ENCODE results near the gene PUS3. TPM values are rescaled to one million over a fixed set of nuclear protein-coding genes. Genes with fewer than 3 reads are reported as not detected.
A peak's percentile ranks its signal among the peaks of the same experiment; 100 is the strongest.

Gene PUS3
- total RNA-seq, 1 experiment from 2014 or later = 18.6 TPM

DNA sequence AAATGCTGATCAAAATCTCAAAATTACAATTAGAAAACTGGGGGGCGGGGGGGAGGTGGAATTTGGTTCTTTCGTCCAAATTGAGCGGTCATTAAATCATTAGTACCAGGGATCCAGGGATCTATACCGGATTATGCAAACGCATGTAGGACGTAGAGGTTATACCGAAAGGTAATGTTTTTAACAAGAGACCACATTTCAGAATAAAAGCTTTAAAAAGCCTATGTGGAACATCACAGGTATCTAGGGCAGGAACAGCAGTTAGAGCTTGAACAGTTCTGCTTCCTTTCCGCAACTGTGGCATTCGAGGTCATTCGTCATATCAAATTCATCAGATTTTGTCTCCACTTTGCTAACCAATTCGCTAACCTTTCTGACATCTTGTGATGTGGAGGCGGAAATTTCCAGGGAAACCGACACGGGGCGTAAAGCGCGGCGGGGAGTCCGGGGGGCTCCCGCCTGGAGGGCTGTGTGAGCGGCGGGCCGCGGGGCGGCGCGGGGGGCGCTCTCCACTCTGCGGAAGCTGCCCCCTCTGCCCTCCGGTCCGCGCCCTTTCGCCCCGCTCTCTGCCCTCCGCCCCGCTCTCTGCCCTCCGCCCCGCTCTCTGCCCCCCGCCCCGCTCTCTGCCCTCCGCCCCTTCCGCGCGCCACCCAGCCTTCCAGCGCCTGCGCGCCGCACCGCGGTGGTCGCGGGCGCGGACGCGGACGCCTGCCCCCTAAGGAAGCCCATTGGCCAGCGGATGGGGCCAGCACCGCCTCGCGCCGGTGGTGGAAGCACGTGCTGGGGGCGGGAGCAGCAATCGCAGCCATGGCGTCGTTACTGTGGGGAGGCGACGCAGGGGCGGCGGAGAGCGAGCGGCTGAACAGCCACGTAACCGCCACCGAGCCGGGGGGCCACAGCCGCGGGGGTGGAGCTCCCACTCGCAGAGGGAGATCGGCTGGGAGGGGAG, 979 bp upstream of the PUS3 start, which contains the start of gene DDX25:
Gene DDX25 (plus strand): TSS at position 798 of the 949 bp plus-strand sequence. CDS start 10 bp downstream, at position 808.
- CTCF ChIA-PET = interaction anchor here (0.9 to 2.4 kb wide), 5 partner anchors 10 to 558 kb away, joined by 3 to 24 read pairs (median 9); partner anchors contain the start of genes CHEK1 and HYLS1
- no peaks in the 10 kb centered on the region for H3K9me3 Mint-ChIP-seq
- peaks cover 24% of the 10 kb centered on the region for H3K36me3 Mint-ChIP-seq
- ATAC-seq (peak; percentile 88), DNase-seq (ENCODE audit: low spot score) (peak; percentile 78)
- POLR2A ChIA-PET = interaction anchor here (1.1 kb wide), 1 partner anchor 16 kb away, joined by 16 read pairs; the partner anchor contains the start of gene HYLS1
- H3K4me3 Mint-ChIP-seq = peak within 1 kb of the TSS; percentile 96
- H3K27ac Mint-ChIP-seq = peak within 1 kb of the TSS; percentile 93
- H3K4me1 Mint-ChIP-seq = peaks cover 10% of the 10 kb centered on the region
- peaks cover 29% of the 10 kb centered on the region for H3K27me3 Mint-ChIP-seq (ENCODE audit: low read depth)
- TF ChIP-seq, protein P1, sequence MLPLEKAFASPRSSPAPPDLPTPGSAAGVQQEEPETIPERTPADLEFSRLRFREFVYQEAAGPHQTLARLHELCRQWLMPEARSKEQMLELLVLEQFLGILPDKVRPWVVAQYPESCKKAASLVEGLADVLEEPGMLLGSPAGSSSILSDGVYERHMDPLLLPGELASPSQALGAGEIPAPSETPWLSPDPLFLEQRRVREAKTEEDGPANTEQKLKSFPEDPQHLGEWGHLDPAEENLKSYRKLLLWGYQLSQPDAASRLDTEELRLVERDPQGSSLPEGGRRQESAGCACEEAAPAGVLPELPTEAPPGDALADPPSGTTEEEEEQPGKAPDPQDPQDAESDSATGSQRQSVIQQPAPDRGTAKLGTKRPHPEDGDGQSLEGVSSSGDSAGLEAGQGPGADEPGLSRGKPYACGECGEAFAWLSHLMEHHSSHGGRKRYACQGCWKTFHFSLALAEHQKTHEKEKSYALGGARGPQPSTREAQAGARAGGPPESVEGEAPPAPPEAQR (CRISPR knock-in tag; IDR thresholded peaks at IDR 0.05) = no peak
- TF ChIP-seq SMAD3 (CRISPR knock-in tag; IDR thresholded peaks at IDR 0.05; ENCODE audit: borderline replicate concordance) = peak; percentile 99
- peak; percentile 93 for TF ChIP-seq CREM (CRISPR knock-in tag; IDR thresholded peaks at IDR 0.05)
- TF ChIP-seq, protein P2, sequence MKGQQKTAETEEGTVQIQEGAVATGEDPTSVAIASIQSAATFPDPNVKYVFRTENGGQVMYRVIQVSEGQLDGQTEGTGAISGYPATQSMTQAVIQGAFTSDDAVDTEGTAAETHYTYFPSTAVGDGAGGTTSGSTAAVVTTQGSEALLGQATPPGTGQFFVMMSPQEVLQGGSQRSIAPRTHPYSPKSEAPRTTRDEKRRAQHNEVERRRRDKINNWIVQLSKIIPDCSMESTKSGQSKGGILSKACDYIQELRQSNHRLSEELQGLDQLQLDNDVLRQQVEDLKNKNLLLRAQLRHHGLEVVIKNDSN (CRISPR knock-in tag; IDR thresholded peaks at IDR 0.05) = peak; percentile 90
- TF ChIP-seq, protein P3, sequence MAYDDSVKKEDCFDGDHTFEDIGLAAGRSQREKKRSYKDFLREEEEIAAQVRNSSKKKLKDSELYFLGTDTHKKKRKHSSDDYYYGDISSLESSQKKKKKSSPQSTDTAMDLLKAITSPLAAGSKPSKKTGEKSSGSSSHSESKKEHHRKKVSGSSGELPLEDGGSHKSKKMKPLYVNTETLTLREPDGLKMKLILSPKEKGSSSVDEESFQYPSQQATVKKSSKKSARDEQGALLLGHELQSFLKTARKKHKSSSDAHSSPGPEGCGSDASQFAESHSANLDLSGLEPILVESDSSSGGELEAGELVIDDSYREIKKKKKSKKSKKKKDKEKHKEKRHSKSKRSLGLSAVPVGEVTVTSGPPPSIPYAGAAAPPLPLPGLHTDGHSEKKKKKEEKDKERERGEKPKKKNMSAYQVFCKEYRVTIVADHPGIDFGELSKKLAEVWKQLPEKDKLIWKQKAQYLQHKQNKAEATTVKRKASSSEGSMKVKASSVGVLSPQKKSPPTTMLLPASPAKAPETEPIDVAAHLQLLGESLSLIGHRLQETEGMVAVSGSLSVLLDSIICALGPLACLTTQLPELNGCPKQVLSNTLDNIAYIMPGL (CRISPR knock-in tag; IDR thresholded peaks at IDR 0.05) = peak; percentile 90
- TF ChIP-seq CREB1 (CRISPR knock-in tag; IDR thresholded peaks at IDR 0.05) = peak; percentile 99
- peak; percentile 99 for TF ChIP-seq ZNF232 (CRISPR knock-in tag; IDR thresholded peaks at IDR 0.05)
- no peak for TF ChIP-seq RORB (CRISPR knock-in tag; IDR thresholded peaks at IDR 0.05)
- TF ChIP-seq ZNF121 (CRISPR knock-in tag; IDR thresholded peaks at IDR 0.05) = no peak
- TF ChIP-seq, protein P4, sequence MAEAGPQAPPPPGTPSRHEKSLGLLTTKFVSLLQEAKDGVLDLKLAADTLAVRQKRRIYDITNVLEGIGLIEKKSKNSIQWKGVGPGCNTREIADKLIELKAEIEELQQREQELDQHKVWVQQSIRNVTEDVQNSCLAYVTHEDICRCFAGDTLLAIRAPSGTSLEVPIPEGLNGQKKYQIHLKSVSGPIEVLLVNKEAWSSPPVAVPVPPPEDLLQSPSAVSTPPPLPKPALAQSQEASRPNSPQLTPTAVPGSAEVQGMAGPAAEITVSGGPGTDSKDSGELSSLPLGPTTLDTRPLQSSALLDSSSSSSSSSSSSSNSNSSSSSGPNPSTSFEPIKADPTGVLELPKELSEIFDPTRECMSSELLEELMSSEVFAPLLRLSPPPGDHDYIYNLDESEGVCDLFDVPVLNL (CRISPR knock-in tag; IDR thresholded peaks at IDR 0.05; ENCODE audit: borderline replicate concordance, low read depth) = peak; percentile 95
- TF ChIP-seq SMAD4 (CRISPR knock-in tag; IDR thresholded peaks at IDR 0.05) = peak; percentile 96
- TF ChIP-seq, protein P5, sequence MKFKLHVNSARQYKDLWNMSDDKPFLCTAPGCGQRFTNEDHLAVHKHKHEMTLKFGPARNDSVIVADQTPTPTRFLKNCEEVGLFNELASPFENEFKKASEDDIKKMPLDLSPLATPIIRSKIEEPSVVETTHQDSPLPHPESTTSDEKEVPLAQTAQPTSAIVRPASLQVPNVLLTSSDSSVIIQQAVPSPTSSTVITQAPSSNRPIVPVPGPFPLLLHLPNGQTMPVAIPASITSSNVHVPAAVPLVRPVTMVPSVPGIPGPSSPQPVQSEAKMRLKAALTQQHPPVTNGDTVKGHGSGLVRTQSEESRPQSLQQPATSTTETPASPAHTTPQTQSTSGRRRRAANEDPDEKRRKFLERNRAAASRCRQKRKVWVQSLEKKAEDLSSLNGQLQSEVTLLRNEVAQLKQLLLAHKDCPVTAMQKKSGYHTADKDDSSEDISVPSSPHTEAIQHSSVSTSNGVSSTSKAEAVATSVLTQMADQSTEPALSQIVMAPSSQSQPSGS (CRISPR knock-in tag; IDR thresholded peaks at IDR 0.05; ENCODE audit: borderline replicate concordance, low read depth) = peak; percentile 95
- TF ChIP-seq, protein P6, sequence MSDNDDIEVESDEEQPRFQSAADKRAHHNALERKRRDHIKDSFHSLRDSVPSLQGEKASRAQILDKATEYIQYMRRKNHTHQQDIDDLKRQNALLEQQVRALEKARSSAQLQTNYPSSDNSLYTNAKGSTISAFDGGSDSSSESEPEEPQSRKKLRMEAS (CRISPR knock-in tag; IDR thresholded peaks at IDR 0.05) = peak; percentile 100
- peak; percentile 99 for TF ChIP-seq MYBL2 (CRISPR knock-in tag; IDR thresholded peaks at IDR 0.05)
- no peak for TF ChIP-seq EMX1 (CRISPR knock-in tag; IDR thresholded peaks at IDR 0.05)
- TF ChIP-seq, protein P7, sequence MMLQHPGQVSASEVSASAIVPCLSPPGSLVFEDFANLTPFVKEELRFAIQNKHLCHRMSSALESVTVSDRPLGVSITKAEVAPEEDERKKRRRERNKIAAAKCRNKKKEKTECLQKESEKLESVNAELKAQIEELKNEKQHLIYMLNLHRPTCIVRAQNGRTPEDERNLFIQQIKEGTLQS (CRISPR knock-in tag; conservative IDR thresholded peaks at IDR 0.05) = peak; percentile 75; the same call in 1 of the 2 replicates
- TF ChIP-seq ZNF263 (CRISPR knock-in tag; IDR thresholded peaks at IDR 0.05; ENCODE audit: low read depth) = peak; percentile 85
- TF ChIP-seq, protein P8, sequence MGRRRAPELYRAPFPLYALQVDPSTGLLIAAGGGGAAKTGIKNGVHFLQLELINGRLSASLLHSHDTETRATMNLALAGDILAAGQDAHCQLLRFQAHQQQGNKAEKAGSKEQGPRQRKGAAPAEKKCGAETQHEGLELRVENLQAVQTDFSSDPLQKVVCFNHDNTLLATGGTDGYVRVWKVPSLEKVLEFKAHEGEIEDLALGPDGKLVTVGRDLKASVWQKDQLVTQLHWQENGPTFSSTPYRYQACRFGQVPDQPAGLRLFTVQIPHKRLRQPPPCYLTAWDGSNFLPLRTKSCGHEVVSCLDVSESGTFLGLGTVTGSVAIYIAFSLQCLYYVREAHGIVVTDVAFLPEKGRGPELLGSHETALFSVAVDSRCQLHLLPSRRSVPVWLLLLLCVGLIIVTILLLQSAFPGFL (CRISPR knock-in tag; IDR thresholded peaks at IDR 0.05; ENCODE audit: borderline replicate concordance) = peak; percentile 96; the same call in 1 of the 2 replicates
- no peak for TF ChIP-seq GRHL2 (CRISPR knock-in tag; IDR thresholded peaks at IDR 0.05; ENCODE audit: insufficient replicate concordance, severe bottlenecking)
- peak; percentile 92 for TF ChIP-seq ZNF219 (CRISPR knock-in tag; IDR thresholded peaks at IDR 0.05; ENCODE audit: borderline replicate concordance)
- TF ChIP-seq OVOL2 (CRISPR knock-in tag; IDR thresholded peaks at IDR 0.05; ENCODE audit: borderline replicate concordance) = no peak
- TF ChIP-seq, protein P9, sequence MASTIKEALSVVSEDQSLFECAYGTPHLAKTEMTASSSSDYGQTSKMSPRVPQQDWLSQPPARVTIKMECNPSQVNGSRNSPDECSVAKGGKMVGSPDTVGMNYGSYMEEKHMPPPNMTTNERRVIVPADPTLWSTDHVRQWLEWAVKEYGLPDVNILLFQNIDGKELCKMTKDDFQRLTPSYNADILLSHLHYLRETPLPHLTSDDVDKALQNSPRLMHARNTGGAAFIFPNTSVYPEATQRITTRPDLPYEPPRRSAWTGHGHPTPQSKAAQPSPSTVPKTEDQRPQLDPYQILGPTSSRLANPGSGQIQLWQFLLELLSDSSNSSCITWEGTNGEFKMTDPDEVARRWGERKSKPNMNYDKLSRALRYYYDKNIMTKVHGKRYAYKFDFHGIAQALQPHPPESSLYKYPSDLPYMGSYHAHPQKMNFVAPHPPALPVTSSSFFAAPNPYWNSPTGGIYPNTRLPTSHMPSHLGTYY (CRISPR knock-in tag; IDR thresholded peaks at IDR 0.05) = no peak
- TF ChIP-seq TEAD1 (CRISPR knock-in tag; IDR thresholded peaks at IDR 0.05) = peak; percentile 100
- TF ChIP-seq NFATC4 (CRISPR knock-in tag; IDR thresholded peaks at IDR 0.05) = no peak
- TF ChIP-seq ESRRA (CRISPR knock-in tag; IDR thresholded peaks at IDR 0.05; ENCODE audit: borderline replicate concordance) = peak; percentile 99
